Activated CD8-positive, alpha-beta memory T cell treated with anti-CD3 and anti-CD28 coated beads, Interleukin-2, amount 10 ng/mL, durations not matched to agents 7 days and 5 days (primary cell): ENCODE measurements around the gene GH1. TPM values are rescaled to one million over a fixed set of nuclear protein-coding genes. Genes with fewer than 3 reads are reported as not detected.
A peak's percentile ranks its signal among the peaks of the same experiment; 100 is the strongest.
"Not testable (repeated sequence)": the region's sequence is repeated elsewhere in the genome, so short reads cannot be mapped to it uniquely, and the experiment has no call there.

Source experiments
- ATAC-seq: fragments of 150-1000 bp; cut with Tn5 transposase; one replicate; pipeline ENCODE4 v1.10.0; 2021; ENCODE audit warnings: moderate library complexity
- CTCF ChIA-PET: fragments of 350-600 bp; sonication (Branson Sonifier 250); formaldehyde crosslinking; loops from one replicate; lab custom pipeline; 2021; ENCODE audit warnings: antibody characterized with exemption; lab: Charles Lee
- DNase-seq: peaks from one replicate; pipeline ENCODE4 v3.0.0-alpha.2; 2020
- H3K27ac Mint-ChIP-seq: one replicate; pipeline ENCODE4 v1.8.0; 2021; ENCODE audit warnings: mild to moderate bottlenecking, mixed read lengths
- H3K27me3 Mint-ChIP-seq: one replicate; pipeline ENCODE4 v1.8.0; 2021; ENCODE audit warnings: mixed read lengths
- H3K36me3 Mint-ChIP-seq: one replicate; pipeline ENCODE4 v1.8.0; 2021; ENCODE audit warnings: mild to moderate bottlenecking, mixed read lengths
- H3K4me1 Mint-ChIP-seq: one replicate; pipeline ENCODE4 v1.8.0; 2021; ENCODE audit warnings: mixed read lengths
- H3K4me3 Mint-ChIP-seq: one replicate; pipeline ENCODE4 v1.8.0; 2021; ENCODE audit warnings: mild to moderate bottlenecking, moderate library complexity, mixed read lengths
- H3K9me3 Mint-ChIP-seq: one replicate; pipeline ENCODE4 v1.8.0; 2022; ENCODE audit warnings: low read depth, mixed read lengths
- total RNA-seq, 2 experiments: library from RNA; stranded (reverse); gene quantifications; one replicate each; pipeline ENCODE4 v1.2.3, GENCODE V29; 2021

Gene GH1
- total RNA-seq, 2 experiments from 2014 or later: not detected

- H3K27ac Mint-ChIP-seq, ATAC-seq, H3K27me3 Mint-ChIP-seq, DNase-seq, H3K4me3 Mint-ChIP-seq, H3K36me3 Mint-ChIP-seq, H3K9me3 Mint-ChIP-seq, H3K4me1 Mint-ChIP-seq: not testable (repeated sequence)
- CTCF ChIA-PET: interaction anchor here (0.7 to 1.0 kb wide), 3 partner anchors 9 to 12 kb away, joined by 3 to 4 read pairs (median 3); no protein-coding TSS in a partner anchor
These were observed 40.2 kb downstream of the GH1 start for GRCh38 chr17:63878413-63878812.

GRCh38 chr17:63874693-63875092, 43.9 kb downstream of the GH1 start:
- CTCF ChIA-PET: interaction anchor here (1.4 kb wide), 1 partner anchor 9 kb away, joined by 3 read pairs; no protein-coding TSS in a partner anchor
- H3K27me3 Mint-ChIP-seq: peaks cover 20% of the 10 kb centered on the region
- not testable (repeated sequence) for H3K4me3 Mint-ChIP-seq, ATAC-seq, H3K27ac Mint-ChIP-seq, H3K9me3 Mint-ChIP-seq, H3K4me1 Mint-ChIP-seq, H3K36me3 Mint-ChIP-seq, DNase-seq

- not testable (repeated sequence) for H3K4me1 Mint-ChIP-seq, ATAC-seq, H3K27ac Mint-ChIP-seq, H3K4me3 Mint-ChIP-seq, H3K9me3 Mint-ChIP-seq, H3K36me3 Mint-ChIP-seq
- peak; percentile 12 for DNase-seq
- H3K27me3 Mint-ChIP-seq: peaks cover 20% of the 10 kb centered on the region
- CTCF ChIA-PET: interaction anchor here (1.4 kb wide), 1 partner anchor 8 kb away, joined by 3 read pairs; no protein-coding TSS in a partner anchor
These were observed 44.5 kb downstream of the GH1 start for GRCh38 chr17:63874061-63874626.

DNA sequence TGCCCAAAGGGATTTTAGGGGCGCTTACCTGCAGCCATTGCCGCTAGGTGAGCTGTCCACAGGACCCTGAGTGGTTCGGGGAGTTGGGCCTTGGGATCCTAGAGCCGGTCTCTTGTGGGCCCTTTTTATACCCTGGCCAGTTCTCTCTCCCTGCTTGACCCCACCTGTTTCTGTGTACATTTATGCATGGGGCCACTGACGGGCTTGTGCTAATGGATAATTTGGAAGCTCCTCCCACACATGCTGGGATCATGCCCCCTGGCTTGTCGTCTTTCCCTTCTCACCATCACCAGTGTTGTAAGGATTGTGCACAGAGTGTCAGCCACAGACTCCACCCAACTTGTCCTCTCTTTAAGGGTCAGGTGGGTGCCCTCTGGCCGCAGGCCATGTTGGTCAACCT, 45.1 kb downstream of the GH1 start, which contains the start of gene CSH2:
Gene CSH2, minus strand, starts transcription at position 101 of the 400 bp plus-strand sequence. Its CDS starts 63 bp downstream, at position 38.
- peaks cover 20% of the 10 kb centered on the region for H3K27me3 Mint-ChIP-seq

GRCh38 chr17:63871646-63872365, 46.8 kb downstream of the GH1 start:
- H3K36me3 Mint-ChIP-seq, H3K27ac Mint-ChIP-seq, H3K9me3 Mint-ChIP-seq, DNase-seq, H3K4me3 Mint-ChIP-seq, ATAC-seq, H3K4me1 Mint-ChIP-seq, CTCF ChIA-PET: not testable (repeated sequence)
- H3K27me3 Mint-ChIP-seq: peaks cover 21% of the 10 kb centered on the region

More for the DNA sequence above, 45.1 kb downstream of the GH1 start, which contains the start of gene CSH2:
- not testable (repeated sequence) for H3K36me3 Mint-ChIP-seq, ATAC-seq, DNase-seq, H3K4me1 Mint-ChIP-seq, H3K27ac Mint-ChIP-seq, H3K4me3 Mint-ChIP-seq, H3K9me3 Mint-ChIP-seq
- CTCF ChIA-PET: interaction anchor here (1.4 kb wide), 1 partner anchor 8 kb away, joined by 3 read pairs; no protein-coding TSS in a partner anchor

- CTCF ChIA-PET: interaction anchor here (1.2 to 1.7 kb wide), 2 partner anchors 18 to 121 kb away, joined by 3 to 6 read pairs; no protein-coding TSS in a partner anchor
These were observed 48.4 kb downstream of the GH1 start for GRCh38 chr17:63870292-63870665.

GRCh38 chr17:63869491-63870291, 48.9 kb downstream of the GH1 start:
- not testable (repeated sequence) for ATAC-seq, H3K4me3 Mint-ChIP-seq, H3K4me1 Mint-ChIP-seq, DNase-seq, H3K27ac Mint-ChIP-seq, H3K36me3 Mint-ChIP-seq, H3K9me3 Mint-ChIP-seq
- CTCF ChIA-PET: interaction anchor here (1.2 to 1.7 kb wide), 2 partner anchors 18 to 121 kb away, joined by 3 to 6 read pairs; no protein-coding TSS in a partner anchor
- H3K27me3 Mint-ChIP-seq: peaks cover 24% of the 10 kb centered on the region

More at GRCh38 chr17:63870292-63870665, 48.4 kb downstream of the GH1 start:
- not testable (repeated sequence) for H3K27ac Mint-ChIP-seq, ATAC-seq, H3K9me3 Mint-ChIP-seq, DNase-seq, H3K4me3 Mint-ChIP-seq, H3K36me3 Mint-ChIP-seq, H3K4me1 Mint-ChIP-seq
- peaks cover 24% of the 10 kb centered on the region for H3K27me3 Mint-ChIP-seq

Other genes starting within 250 kb of the GH1 start
- gene LIMD2, start 218.7 kb downstream of the GH1 start, total RNA-seq: 100 to 1,000 TPM; 303 to 356 TPM
- 10 to 100 TPM; 59.9 to 76.8 TPM for gene STRADA, start 177.0 kb downstream of the GH1 start, total RNA-seq
- 10 to 100 TPM; 55.7 to 71.1 TPM for gene CCDC47, start 145.2 kb downstream of the GH1 start, total RNA-seq
- 100 to 1,000 TPM; 121 to 123 TPM for gene DDX42, start 144.7 kb downstream of the GH1 start, total RNA-seq
- 100 to 1,000 TPM; 157 to 195 TPM for gene PSMC5, start 91.4 kb downstream of the GH1 start, total RNA-seq
- gene FTSJ3, start 91.2 kb downstream of the GH1 start, total RNA-seq: 10 to 100 TPM; 58.9 to 71.7 TPM
- gene SMARCD2, start 76.2 kb downstream of the GH1 start, total RNA-seq: 100 to 1,000 TPM; 137 to 151 TPM
- not detected for gene CSH2, start 45.2 kb downstream of the GH1 start, total RNA-seq
- not detected for gene GH2, start 36.9 kb downstream of the GH1 start, total RNA-seq
- not detected for gene CSH1, start 22.3 kb downstream of the GH1 start, total RNA-seq
- gene CSHL1, start 7.6 kb downstream of the GH1 start, total RNA-seq: not detected
- 10 to 100 TPM; 15.0 to 19.1 TPM for gene CD79B, start 13.5 kb upstream of the GH1 start, total RNA-seq
- gene SCN4A, start 54.1 kb upstream of the GH1 start, total RNA-seq: under 1 TPM in 1 of 2 experiments, not detected in 1; 0.02 TPM
- gene PRR29, start 79.5 kb upstream of the GH1 start, total RNA-seq: 1 to 10 TPM; 1.5 to 3.3 TPM
- 10 to 100 TPM; 39.0 to 40.6 TPM for gene ICAM2, start 101.8 kb upstream of the GH1 start, total RNA-seq
- gene ERN1, start 211.3 kb upstream of the GH1 start, total RNA-seq: 10 to 100 TPM; 21.7 to 22.9 TPM